SHP77 treated with DMSO at 0.1 percent for 48 hours (cell line): Measurements from ENCODE around the gene CYB5B.

Experiments used
- DNase-seq: peaks from one replicate; lab custom pipeline; 2025; lab: John Stamatoyannopoulos, UW

CYB5B gene

DNA sequence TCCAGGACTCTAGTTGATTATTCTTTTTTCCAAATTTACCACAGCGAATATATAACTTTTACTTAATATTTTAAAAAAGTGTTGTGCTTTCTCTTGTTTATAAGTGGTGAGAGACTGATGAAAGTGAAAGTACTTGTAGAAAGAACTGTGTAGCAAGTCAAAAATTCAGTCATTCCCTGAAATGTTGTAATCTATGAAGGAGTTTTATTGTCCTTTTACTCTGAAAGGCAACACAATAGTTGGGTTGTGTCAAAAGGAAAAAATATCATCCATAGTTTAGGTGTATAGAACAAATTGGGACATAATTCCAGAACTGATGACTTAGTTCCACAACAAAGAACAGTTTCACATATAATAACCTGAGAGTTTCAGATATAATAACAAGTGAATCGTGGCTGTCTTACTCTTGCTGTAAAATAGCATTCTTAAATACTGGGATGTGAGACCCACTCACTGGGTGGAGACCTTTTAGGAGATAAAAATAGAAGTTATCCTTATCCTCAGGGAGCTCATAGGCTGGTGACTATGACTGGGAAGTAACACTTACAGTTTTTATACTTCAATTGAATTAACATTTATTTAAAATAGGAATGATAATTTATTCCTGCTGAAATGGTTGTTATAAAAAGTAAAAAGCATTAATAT is 20.6 kb downstream of the CYB5B start:
- no peak for DNase-seq

DNA sequence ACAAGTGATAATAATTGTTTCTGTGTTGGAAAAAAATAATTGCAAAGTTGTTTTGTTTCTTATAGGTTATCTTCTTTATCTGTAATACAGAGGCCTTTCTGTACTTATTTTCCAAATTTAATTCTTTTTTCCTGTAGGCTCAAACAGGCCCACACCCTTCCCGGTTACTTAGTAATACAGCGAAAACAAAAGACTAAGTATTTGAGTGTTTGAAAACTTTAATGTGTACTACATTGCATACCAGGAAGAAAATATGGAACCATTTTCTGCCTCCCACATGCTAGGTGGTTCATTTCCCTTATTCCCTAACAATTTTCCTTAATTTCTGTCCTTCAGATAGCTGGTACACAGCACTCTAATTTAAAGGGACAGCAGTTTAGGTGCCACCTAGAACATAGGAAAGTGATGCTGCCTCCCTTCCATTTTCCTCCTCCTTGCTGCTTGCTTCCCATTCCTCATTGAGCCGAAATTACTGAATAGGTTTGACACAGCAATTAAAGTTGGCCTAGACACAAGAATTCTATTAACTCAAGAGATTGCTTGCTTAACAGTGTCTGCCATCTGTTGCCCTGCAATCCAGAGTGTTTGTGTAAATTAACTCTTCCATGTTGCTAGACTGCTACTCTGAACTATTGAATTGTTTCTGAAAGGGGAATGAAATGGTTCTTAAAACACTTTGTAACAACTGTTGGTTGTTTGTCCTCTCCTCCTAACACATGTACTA is 24.2 kb downstream of the CYB5B start:
- no peak for DNase-seq

DNA sequence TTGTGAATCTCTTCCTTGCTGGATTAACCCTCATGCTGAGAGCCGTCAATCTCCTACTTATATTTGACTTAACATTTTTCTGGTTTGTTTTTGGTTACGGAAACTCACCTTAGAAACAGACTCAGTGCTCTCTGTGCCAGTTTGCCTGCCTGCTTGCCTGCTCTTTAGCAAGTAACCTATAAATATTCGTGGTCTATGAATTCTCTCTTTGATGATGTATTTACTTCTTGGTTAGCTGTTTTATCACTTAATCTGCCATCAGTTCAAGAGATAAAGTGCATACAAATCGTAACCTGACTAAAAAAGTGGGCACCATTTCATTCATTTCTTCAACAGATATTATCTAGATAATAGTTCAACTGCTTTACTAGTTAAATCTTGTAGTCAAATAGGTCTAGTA is 26.7 kb downstream of the CYB5B start:
- DNase-seq: no peak

DNA sequence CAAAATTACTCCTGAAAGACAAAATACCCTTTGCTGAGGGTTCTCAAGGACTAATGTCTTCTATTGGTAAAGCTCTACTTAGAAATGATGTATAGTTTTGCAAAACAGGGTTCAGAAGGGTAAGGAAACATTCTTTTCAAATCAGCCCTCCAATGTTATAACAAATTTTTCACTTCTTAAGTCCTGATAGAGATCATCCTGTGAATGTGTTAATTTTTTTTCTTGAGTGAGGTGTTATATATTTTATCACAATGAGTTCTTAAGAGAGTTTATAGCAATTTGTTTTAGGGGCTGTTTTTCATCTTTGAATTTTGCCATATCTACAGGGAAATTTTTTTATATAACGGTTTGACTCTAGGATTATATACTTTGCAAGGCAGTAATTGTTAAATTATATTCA is 29.5 kb downstream of the CYB5B start:
- no peak for DNase-seq

DNA sequence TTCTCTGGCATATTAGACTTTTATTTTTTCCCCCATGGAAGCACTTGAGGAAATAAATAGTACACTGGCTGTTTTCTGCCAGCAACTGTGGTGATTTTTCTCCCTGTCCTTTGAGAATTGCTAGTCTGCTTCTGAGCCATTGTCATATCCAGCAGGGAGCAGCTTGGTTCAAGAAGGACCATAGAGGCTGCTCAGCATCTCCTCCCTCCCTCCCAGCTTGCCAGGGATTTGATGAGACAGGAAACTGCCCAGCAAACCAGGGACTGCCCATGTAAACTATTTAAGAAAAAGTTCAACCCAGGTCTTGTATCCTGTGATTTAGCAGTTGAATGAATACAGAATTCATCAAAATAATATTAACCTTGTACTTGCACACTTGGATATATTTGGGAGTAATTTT is 39.5 kb downstream of the CYB5B start:
- DNase-seq: no peak

DNA sequence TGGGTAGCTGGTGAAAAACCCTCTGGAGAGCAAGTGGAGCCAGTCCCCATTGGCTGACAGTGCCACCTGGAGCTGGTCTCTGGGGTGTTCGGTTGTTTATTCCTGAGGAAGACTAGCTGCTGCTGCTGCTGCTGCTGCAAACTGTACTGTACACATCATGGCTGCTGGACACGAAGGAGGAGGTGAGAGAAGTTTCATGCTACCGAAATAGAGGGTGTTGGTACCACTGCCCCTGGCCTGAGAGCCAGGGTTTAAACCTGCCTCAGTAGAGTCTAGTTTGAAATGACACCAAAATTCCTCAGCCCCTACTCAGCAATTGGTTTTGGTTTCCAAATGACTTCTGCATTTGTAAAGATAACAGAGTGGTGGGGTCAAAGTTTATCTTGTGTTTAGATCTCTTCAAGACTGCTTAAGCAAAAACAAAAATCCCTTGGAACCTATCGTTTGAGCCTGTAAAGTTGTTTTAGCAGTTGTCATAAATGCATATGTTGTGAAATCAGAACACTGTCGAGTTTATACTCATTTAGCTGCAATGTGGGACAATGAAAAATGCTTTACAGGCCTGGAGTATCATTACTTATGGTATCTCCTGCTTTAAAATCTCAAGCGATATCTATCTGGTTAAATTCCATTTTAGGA is 40.8 kb downstream of the CYB5B start:
- no peak for DNase-seq

DNA sequence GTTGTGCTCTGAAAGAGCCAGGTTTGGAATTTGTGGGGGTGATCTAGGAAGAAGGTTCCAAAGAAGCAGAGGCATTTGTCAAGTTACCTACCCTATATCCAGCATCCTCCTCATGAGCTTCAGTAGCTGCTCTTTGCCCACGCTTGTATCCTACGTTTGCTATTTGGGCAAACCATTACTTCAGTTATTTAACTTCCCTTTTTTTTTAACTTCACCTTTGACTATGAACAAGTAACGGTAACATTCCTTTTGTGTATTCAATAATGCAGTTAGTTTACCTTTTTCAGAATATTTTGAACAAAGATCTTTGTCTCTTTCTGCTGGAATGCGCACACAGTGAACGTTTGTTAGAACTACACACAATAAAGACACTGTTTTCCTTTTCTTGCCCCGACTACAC is 41.5 kb downstream of the CYB5B start:
- DNase-seq: no peak

DNA sequence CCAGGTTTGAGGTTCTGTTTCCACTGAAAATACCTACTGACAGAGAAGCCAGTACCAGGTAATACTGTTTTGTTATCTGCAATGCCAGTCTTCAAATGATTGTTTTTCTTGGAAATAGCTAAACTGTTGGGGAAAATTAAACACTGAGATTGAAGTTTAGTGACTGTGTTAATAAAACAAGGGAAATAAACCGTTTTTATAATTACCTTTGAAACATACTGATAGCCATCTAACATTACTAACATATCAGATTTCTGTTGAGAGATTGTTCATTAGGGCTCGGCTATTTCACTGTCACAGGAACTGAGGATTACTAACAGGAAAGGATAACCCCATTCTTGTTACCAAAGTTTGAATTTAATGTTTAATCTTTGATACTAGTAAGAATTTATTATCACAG is 42.1 kb downstream of the CYB5B start:
- DNase-seq: no peak

DNA sequence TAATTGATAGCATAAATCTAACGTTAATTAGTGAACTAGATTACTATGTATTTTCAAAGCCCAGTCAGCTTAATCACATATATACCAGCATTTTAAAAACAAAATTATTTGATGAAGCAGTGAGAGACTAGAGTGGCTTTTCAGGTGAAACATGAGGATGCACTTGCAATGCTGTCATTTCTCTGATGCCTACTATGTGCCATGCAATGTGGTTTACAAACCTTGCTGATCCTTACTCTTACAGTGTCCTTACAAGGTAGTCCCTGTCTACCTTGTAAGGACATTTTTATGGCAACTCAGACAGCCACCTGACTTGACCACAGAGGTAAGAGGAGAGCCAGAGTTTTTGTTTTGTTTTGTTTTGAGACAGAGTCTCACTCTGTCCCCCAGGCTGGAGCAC is 42.7 kb downstream of the CYB5B start:
- no peak for DNase-seq

DNA sequence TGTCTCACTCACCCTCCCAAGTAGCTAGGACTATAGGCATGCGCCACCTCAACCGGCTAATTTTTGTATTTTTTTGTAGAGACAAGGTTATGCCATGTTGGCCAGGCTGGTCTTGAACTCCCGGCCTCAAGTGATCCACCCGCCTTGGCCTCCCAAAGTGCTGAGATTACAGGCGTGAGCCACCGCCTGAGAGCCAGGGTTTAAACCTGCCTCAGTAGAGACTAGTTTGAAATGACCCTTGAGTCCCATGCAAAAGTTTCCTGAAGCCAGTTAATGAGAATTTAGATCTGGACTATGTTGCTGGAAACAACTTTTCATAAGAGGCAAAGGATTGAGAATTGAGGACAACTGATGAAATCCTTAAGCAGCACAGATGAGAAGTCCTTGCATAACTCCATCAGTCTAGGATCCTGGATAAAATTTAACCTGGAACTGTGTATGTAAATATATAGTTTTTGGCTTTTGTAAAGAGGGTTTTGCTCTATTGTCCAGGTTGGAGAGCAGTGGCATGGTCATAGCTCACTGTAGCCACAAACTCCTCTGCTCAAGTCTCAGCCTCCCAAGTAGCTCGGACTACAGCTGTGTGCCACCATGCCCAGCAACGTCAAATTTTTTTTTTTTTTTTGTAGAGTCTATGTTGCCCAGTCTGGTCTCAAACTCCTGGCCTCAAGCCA is 43.2 kb downstream of the CYB5B start:
- DNase-seq: no peak

DNA sequence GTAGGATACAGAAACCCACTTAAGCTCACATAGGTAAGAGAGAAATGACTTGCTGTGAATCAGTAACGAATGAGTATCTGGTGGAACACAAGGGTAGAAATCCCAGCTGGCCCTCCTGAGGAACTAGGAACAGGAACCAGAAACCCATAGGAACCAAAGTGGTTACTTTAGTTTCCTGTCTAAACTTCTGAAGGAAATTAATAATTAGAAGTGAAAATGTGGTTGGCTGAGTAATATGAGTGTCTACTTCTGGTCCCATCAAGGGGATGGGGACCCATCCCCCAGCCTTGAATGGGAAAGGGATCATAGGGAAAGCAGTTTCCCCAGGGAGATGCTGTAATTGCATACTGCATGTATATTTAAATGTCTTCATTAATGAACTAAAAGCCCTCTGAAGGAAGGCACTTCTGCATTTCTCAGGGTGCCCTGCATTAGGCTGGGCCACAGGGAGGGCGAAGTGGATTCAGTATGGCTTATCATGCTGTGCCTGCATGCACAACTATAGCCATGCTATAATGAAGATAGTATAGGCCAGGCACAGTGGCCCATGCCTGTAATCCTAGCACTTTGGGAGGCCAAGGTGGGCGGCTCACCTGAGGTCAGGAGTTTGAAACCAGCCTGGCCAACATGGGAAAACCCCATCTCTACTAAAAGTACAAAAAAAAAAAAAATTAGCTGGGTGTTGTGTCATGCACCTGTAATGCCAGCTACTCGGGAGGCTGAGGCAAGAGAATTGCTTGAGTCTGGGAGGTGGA is 45.6 kb downstream of the CYB5B start:
- DNase-seq: no peak

DNA sequence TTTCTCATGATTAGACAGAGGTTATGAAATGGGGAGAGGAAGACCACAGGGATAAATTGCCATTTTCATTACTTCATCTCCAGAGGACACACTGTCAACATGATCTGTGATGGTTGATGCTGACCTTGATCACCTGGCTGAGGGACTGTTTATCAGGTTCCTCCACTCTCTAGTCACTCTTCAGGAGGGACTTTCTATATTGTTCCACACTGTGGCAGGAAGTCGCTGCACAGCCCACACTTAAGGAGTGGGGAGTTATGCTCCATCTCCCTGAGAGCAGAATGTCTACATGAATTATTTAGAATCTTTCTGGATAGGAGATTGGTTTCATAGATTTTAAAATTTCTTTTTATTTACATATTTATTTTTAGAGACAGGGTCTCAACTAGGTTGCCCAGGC is 46.7 kb downstream of the CYB5B start:
- no peak for DNase-seq

DNA sequence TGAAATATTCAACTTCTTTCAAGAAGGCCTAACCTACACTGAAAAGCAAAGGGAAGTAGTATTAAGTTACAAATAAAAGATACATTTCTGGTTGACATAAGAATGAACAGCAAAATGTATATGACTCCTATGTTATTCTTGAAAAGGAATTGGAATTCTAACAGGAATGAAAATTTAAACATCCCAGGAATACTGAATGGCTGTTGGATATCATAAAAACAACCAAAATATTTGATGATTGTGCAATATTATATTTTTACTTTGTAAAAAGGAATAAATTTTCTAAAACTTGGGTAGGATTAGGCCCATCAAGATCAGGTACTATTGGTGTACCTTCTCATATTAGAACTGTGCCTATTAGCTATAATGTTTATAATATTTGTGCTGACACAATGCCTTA is 50.0 kb downstream of the CYB5B start:
- DNase-seq: no peak

DNA sequence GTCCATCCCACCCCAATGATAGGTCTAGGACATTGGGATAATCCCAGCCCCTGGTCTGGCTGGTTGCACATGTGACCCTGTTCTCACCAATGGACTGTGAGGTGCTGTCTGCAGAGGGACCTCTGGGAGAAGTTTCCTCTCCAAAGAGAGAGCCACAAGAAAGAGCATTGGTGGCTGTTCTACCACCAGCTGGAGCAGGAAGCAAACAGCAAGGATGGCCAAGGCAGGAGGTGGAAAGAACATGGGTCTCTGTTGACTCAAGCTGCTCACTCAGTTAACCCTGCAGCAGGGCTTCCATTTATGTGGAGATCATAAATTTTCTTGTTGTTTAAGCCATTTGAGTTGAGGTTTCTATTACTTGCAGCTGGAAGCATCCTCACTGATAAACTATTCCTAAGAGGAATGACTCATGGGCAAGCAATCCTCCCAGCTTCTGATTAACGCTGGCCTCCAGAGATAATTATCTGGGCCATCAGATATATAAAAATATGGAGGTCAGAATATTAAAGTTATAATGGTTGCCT is 52.6 kb downstream of the CYB5B start:
- DNase-seq: no peak

DNA sequence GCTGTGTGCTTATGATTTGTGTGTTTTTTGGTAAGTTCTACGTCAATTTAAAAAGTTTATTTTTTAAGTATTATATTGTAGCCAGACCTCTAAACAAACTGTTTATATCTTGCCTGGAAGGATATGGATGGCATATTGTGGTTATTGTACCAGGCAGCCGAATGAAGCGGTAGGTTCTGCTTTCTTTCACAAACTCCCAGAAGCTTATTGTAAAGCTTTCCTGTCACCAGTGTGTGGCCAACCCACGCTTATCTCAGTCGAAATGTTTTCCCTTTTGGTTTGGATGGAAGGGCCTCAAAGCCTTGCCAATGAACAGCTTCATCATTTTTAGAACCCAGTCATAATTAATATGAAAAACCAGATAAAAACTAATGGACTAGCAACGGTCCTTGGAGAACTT is 53.1 kb downstream of the CYB5B start:
- no peak for DNase-seq

DNA sequence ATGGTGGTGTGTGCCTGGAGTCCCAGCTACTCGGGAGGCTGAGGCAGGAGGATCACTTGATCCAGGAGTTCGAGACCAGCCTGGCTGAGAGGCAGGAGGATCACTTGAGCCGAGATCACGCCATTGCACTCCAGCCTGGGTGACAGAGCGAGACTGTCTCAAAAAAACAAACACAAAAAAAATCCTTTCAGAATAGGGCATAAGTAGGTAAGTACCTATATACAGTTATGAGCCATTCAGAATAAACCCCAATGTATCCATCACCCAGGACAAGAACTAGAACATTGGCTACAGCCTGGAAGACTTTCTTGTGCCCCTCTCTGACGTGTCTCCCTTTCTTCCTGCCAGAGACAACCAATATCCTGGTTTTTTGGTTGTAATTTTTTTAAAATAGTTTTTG is 54.3 kb downstream of the CYB5B start:
- DNase-seq: no peak

DNA sequence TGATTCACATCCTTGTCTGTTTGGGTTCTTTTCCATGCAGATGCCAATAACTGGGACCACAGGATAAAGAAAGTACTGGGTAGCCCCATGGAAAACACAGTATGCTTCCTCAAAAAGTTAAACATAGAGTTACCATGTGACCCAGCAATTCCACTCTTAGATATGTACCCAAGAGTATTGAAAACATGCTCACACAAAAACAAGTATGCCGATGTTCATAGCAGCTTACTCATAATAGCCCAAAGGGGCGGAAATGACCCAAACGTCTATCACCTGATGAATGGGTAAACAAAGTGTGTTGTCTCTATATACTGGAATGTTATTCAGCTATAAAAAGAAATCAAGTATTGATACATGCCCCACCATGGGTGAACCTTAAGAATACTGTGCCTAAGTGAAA is 55.4 kb downstream of the CYB5B start:
- DNase-seq: no peak

DNA sequence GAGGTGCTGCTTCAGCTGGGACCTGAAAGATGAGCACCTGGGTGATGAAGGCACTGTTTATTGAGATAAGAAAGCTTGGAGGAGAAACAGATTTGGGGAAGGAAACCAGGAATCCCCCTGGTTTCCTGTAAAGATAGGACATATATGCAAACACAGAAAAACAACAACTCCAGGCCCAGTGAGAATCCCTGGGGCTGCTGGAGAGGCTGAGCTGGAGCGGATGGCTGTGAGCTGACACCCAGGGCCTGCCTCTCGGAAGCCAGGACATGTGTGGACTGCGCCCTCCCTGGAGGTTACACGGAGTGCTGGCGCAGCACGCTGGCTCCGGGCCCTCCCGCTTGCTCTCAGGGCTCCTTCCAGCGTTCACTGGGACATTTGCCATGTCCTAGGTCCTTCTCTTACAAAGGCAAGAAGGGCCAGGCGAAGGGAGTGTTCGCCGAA is 57.5 kb downstream of the CYB5B start:
- peak; percentile 40 for DNase-seq

DNA sequence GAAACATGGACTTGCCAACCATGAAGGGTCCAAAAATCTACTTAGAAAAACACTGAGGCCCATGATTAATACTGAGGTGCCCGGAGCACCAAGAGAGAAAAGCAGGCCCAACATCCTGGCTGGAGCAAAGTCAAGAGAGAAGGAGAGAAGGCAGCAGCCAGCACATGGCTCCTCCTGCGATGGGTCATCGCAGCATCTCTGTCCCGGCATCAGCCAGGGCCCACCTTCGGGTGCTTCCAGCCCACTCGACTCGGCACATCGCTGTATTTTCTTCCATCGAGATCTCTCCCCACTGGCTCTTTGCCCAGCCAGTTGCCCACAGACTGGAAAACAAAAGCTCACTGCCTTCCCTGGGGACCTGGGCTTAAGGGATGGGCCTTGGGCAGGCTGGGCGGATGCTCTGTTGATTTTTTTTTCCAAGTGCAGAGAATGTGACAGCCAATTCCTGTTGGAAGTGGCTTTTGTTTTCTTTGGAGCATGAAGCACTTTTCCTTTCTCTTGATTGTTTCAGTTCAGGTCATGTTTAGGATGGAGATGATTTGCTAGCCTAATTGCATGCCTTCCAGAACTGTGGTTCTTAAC is 58.1 kb downstream of the CYB5B start:
- peak; percentile 18 for DNase-seq

DNA sequence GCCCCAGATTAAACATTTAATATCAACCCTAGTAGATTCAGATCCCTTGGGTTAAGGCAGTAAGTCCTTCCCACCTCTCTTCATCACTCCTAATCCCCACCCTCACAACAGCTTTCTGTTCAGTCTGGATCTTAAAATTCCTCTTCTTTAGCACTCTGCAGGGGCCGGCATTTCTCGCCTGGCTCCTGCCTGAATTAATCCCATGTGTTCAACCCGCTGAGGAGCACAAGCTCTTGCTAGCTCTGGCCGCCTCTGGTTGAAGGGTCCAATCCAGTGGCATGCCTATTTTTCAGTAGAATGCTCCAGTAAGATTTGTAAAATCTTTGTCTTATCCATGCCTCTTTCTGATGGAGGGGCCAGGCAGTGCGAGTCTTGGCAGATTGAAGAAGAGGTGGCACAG is 59.2 kb downstream of the CYB5B start:
- DNase-seq: no peak

DNA sequence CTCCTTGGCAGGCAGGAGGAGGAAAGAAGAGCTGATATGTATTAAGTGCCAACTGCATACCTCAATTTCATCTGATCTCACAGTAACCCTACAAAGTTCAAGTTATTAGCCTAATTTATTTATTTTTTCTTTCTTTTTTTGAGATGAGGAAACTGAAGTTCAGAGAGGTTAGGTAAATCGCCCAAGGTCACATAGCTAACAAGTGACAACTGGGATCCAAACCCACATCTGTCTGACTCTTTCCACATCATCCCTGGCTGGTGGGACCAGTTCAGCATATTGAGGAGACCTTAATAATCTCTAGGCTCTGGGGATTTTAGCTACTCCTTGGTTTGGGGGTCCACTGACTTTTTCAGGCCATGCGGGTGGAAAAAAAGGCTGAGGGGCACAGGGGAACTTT is 60.9 kb downstream of the CYB5B start:
- no peak for DNase-seq

DNA sequence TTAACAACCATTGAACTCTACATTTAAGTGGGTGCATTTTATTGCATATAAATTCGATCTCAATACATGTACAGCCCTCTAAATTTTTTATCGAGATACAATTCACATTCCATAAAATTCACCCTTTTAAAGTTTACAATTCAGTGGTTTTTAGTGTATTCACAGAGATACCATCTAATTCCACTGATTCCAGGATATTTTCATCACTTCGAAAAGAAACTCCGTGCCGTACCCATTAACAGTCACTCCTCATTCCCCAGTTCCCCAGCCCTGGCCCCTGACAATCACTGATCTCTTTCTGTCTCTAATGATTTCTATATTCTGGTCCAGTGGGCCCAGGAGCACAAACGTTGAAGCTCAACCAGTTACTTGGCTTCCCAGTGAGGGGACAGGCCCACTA is 61.4 kb downstream of the CYB5B start:
- no peak for DNase-seq
